Thyroid gland (tissue), 4 donors: Measurements from ENCODE around the gene SUSD4.

Experiments used
- POLR2A ChIP-seq, 2 donors: fragments of 450-650 bp; IDR thresholded peaks; one replicate each; pipeline ENCODE4 v1.6.1; 2017; ENCODE audit warnings: antibody characterized with exemption in 2 of 2, mild to moderate bottlenecking in 2 of 2, moderate library complexity in 1 of 2
- TF ChIP-seq, protein P1 (sequence below), 6 experiments: fragments of 200-600 bp in 3 of 6; fragments of 450-650 bp in 3 of 6; sonication (generic) in 3 of 6; IDR thresholded peaks; one replicate each; pipeline ENCODE4 v1.5.1; 2016 to 2019; ENCODE audit warnings: antibody characterized with exemption in 6 of 6, mild to moderate bottlenecking in 2 of 6, inconsistent platforms in 1 of 6, moderate library complexity in 1 of 6

DNA sequence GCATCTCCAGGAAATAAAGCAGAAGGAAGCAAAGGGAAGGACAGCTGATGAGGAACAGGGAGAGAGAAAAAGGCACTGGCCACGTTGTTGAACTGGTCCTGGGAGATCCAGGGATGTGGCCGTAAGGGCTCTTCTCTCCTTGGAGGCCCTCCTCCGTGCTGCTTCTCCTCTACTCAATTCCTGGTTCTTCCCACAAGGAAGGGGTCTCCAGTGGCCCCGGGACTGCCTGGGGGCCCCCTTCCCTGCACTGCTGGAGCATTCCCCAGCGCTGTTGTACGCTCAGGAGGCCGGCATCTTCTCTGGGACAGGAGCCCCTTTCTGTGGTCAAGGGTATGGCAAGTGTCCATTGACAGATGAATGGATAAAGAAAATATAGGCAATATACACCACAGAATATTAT is 132.4 kb downstream of the SUSD4 start:
- TF ChIP-seq, protein P1, sequence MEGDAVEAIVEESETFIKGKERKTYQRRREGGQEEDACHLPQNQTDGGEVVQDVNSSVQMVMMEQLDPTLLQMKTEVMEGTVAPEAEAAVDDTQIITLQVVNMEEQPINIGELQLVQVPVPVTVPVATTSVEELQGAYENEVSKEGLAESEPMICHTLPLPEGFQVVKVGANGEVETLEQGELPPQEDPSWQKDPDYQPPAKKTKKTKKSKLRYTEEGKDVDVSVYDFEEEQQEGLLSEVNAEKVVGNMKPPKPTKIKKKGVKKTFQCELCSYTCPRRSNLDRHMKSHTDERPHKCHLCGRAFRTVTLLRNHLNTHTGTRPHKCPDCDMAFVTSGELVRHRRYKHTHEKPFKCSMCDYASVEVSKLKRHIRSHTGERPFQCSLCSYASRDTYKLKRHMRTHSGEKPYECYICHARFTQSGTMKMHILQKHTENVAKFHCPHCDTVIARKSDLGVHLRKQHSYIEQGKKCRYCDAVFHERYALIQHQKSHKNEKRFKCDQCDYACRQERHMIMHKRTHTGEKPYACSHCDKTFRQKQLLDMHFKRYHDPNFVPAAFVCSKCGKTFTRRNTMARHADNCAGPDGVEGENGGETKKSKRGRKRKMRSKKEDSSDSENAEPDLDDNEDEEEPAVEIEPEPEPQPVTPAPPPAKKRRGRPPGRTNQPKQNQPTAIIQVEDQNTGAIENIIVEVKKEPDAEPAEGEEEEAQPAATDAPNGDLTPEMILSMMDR (IDR thresholded peaks at IDR 0.05), result no peak
- no peak for TF ChIP-seq POLR2A (IDR thresholded peaks at IDR 0.05)
